Left renal pelvis (tissue), 4 donors: ENCODE measurements around the gene BRAF. TPM values are rescaled to one million over a fixed set of nuclear protein-coding genes. Genes with fewer than 3 reads are reported as not detected.
"Not testable (repeated sequence)": the region's sequence is repeated elsewhere in the genome, so short reads cannot be mapped to it uniquely, and the experiment has no call there.

ENCODE experiments used
- DNase-seq, 4 donors: peaks; one replicate each; pipeline ENCODE4 v3.0.0-alpha.2; 2013; ENCODE audit warnings: low read depth in 4 of 4, low spot score in 3 of 4
- polyA plus RNA-seq, 4 donors: library from polyadenylated mRNA; unstranded; fragments of 120-200 nt; gene quantifications; one replicate each; pipeline ENCODE4 v1.2.1, GENCODE V29; 2013; ENCODE audit not compliant: insufficient read length in 4 of 4

The BRAF gene
- polyA plus RNA-seq, 4 donors = 18.2 to 29.2 (median 27.1) TPM

DNA sequence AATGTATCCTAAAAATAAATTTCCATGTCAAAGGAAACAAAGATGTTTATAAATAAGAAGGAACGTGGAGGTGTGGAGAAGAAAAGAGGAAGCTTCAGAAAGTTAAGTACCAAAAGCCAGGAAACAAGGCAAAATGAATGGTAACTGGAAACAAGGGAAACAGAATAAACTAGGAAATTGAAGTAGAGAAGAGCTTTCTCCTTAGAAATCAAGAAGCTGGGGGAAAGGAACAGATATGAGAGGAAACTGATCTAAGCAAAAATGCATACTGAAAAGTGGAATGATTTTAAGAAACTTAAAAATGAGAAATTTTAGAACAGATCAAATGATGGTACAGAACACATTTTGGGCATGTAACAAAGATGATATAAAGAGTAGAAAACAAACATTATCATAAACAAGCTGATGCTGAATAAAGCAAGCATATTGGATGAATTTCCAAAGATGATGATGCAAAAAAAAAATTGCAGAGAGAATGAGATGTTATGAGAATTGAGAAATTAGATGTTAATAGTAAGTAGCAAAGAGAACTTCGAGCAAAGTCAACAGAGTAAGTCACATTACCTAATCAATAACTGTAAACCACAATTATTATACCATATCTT lies 1.9 kb downstream of the BRAF start:
- no peak for DNase-seq

DNA sequence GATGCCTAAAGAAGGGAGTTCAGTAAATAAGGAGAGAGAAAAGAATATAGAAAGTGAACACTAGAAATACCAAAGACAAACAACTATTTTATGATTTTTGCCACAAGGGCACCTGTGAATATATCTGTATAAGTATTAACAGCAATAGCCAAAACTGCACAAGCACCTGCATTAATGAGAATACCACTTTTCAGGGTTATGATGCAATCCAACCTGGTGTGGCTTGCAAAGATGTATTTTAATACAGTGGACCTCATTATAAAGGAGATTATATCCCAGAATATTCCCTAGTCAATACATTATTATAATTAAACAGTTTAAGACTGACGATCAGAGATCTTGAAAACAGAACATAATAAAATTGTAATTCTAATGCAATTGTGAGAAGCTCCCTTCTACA lies 4.0 kb downstream of the BRAF start:
- no peak for DNase-seq

DNA sequence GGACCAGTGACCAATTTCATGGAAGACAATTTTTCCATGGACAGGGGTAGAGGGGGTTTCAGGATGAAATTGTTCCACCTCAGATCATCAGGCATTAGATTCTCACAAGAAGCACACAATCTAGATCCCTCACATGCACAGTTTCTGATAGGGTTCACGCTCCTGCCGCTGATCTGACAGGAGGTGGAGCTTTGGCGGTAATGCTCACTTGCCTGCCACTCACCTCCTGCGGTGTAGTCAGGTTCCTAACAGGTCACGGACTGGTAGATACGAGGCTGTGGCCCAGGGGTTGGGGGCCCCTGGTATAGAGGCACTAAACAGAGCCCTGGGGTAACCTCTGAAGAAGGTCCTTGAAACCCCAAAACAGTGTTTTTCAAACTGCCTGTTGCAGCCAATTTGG lies 6.5 kb downstream of the BRAF start:
- DNase-seq = no peak

DNA sequence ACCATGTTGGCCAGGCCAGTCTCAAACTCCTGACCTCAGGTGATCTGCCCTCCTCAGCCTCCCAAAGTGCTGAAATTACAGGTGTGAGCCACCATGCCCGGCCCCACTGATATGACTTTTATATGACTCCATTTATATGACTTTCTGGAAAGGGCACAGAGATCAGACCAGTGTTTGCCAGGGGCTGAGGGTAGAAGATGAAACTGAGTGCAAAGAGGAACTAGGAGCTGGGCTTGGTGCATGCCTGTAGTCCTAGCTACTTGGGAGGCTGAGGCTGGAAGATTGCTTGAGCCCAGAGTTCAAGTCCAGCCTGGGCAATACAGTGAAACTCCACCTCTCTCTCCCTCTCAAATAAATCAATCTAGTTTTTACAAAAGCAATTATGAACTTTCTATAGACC lies 7.5 kb downstream of the BRAF start:
- no peak for DNase-seq

DNA sequence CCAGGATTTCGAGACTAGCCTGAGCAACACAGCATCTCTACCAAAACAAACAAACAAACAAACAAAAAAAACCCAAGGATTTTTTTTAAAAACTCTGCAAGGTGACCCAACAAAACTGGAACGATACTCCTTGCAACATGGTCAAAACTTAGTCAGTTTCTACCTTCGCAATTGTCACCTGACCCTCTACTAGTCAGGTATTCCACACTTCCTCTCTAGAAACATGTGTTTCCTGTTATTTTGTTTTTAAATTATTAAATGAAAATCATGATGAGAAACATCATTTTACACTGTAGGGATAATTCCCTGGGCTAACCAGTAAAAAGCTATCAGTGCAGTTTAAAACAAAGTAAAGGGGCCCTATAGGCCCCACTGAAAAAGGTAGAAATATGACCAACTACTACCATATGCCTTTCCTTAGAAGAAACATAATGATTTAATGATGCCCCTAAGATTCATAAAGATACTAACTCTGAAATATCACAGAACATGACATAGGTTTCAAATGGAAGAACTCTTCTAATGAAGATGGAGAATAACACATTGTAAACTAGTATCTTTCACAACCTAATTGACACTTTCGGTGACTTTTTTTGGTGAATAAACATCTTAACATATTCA lies 8.7 kb downstream of the BRAF start:
- no peak for DNase-seq

DNA sequence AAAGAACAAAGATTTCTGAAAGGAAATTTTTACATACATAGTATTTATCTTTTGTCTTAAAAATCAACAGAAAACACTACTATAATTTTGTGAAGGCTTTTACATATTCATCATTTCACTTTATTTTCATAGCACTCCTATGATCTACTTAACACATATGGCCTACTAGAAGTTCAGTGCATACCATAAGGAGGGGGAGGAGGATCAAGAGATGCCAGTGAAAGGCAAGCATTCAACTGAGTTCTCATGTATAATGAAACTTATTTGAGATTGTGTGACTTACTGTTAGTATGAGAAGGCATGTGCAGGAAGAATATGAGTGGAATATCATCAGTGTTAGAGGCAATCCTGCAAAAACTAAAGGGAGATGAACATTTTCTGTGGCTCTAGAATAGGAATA lies 10.6 kb downstream of the BRAF start:
- no peak for DNase-seq

DNA sequence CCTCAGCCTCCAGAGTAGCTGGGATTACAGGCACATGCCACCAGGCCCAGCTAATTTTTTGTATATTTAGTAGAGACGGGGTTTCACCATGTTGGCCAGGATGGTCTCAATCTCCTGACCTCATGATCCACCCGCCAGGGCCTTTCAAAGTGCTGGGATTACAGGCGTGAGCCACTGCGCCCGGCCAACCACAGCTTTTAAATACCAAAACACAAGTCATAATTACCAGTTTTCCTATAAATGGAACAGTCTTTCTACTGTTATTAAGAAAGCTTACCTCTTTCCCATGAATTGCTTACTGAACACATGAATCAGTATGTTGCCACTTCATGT lies 11.2 kb downstream of the BRAF start:
- not testable (repeated sequence) for DNase-seq

DNA sequence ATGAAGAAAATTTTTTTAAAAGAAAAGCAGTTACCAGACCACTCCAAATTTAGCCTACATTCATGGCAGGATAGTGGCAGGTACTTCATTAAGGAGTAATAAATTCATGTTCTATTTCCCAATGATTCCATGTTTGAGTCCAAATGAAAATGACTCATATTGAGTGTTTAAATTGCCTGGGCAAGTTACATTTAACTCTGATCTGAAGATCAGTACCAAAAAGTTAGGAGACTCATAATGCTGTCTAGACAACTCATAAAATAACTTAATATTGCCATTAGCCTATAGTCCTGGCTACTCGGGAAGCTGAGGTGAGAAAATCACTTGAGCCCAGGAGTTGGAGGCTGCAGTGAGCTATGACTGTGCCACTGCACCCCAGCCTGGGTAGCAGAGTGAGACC lies 13.0 kb downstream of the BRAF start:
- no peak for DNase-seq

DNA sequence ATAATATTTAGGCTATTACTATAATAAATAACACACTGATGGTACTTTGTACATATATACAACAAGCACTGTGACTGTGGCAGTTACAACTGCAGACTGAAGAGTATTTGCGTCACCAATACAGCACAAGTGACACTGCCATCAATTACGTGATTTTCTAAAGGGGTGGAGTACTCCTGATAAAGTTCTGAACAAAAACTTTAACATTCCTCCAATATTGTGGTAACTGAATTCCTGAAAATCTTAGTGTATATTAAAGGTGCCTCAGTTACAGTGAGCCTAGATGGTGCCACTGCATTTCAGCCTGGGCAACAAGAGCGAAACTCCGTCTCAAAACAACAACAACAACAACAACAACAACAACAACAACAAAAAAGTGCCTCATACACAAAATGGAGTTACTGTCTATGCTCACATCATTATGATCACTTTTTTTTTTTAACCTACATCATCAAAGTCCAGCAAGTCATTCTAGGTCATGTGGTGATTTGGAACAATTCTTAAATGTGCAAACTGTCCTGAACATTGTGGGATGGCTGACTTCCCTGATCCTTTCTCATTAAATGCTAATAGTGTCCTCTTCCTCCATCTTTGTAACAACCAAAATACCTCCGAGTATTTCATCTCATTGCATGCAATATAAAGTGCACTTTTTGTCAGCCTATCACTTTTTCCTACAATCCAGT lies 15.1 kb downstream of the BRAF start:
- DNase-seq = no peak

DNA sequence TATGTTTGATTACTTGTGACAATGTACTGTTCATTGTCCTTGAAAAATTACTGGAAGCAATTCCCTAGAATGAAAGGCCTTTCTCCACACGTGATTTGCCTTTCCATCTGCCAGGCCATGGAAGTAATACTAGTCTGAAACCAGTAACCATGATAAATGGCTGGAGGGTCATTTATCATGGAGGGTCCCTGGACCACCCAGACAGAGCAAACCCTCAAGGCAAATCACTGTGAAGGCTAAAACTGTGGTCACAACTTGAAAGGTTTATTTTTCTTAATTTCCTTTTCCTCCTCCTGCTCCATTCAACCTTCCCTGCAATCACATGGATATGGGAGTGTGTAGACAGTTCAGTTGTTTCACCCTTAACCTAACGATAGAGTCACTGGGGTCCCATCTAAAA lies 16.4 kb downstream of the BRAF start:
- no peak for DNase-seq

DNA sequence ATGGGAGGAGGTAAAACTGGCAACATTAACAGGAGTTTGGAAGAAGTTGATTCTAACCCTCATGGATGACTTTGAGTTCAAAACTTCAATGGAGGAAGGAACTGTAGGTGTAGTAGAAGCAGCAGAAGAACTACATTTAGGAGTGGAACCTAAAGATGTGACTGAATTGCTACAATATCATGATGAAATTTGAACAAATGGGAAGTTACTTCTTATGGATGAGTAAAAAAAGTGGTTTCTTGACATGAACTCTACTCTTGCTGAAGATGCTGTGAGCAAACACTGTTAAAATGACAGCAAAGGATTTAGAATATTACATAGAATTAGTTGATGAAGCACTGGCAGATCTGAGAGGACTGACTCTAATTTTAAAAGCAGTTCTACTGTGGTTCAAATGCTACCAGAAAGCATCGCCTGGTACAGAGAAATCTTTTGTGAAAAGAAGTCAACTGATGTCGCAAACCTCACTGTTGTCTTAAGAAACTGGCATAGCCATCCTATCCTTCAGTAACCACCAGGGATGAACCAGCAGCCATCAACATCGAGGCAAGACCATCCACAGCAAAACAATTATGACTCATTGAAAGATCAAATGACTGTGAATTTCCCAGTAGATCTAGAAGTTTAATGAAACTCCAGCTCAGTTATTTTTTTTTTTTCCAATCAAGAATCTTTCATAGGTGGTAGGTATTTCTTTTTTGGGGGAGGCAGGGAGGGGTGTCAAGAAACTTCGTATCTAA lies 20.8 kb downstream of the BRAF start:
- DNase-seq = no peak

DNA sequence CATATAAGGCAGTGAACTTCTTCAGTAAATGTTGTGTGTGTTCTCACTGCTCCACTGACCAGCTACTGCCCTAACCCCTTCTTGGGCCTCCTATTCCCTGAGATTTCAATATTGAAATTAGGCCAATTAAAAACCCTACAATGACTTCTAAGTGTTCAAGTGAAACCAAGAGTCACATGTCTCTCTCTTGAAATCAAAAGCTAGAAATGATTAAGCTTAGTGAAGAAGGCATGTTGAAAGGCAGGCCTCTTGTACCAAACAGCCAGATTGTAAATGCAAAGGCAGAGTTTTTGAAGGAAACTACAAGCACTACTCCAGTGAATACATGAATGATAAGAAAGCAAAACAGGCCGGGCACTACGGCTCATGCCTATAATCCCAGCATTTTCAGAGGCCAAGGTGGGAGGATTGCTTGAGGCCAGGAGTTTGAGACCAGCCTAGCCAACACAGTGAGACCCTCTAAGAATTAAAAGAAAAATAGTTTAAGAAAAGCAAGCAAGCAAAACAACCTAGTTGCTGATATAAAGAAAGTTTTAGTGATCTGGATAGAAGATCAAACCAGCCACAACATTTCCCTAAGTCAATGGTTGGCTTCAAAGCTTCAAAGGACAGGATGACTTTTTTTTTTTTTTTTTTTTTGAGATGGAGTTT lies 22.3 kb downstream of the BRAF start:
- DNase-seq = no peak

DNA sequence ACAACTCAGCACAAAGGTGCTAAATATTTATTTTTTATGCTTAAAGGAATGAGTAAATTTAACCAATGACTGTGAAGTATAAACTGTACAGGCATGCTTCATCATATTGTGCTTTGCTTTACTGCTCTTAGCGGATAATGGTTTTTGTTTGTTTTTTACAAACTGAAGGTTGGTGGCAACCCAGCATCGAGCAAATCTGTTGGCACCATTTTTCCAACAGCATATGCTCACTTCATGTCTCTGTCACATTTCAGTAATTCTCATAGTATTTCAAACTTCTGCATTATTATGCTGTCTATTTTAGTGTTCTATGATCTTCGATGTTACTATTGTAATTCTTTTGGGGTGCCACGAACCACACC lies 22.8 kb downstream of the BRAF start:
- no peak for DNase-seq

DNA sequence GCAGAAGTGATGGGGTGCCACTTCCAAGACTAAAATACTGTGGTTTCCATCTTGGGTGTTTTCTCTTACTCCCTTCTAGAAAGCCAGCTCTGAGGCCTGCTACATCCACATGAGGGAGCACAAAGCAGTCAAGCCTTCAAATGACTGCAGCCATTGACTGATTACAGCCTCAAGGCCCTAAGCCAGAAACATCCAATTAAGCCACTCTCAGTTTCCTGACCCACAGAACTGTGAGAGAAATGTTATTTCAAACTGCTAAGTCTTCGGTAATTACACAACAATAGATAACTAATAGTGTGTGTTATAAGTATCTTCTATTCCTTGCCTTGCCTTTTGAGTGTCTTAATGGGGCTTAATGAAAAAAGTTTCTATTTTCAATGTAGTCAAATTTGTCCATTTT lies 24.8 kb downstream of the BRAF start:
- no peak for DNase-seq

DNA sequence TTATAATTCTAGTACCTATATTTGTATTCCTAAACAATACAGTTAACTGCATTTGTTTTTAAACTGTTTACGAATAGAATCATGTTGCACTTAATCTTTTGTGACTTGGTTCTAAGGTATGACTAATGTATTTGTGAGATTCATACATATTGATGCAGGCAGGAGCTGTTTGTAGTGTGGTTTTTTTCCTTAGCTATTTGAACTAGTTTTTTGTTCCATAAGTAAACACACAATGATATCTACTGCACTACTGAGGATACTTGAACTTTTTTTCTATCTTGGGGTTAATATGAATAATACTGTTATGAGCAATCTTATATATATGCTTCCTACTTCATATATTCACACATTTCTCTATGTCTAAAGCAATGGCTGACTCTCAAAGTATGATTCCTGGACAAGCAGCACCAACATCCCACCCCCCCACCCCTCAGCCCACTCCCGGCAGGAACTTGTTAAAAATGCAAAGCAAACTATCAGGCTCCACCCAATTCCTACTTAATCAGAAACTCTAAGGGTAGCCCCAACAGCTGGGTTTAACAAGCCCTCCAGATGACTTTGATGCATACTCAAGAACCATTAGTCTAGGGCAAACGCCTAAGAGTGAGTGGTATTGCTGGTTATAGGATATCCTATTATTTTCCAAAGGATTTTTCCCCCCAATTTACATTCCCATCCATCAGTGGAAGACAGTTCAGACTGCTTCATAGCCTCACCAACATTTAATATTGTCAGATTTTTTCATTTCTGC lies 25.8 kb downstream of the BRAF start:
- DNase-seq = no peak

DNA sequence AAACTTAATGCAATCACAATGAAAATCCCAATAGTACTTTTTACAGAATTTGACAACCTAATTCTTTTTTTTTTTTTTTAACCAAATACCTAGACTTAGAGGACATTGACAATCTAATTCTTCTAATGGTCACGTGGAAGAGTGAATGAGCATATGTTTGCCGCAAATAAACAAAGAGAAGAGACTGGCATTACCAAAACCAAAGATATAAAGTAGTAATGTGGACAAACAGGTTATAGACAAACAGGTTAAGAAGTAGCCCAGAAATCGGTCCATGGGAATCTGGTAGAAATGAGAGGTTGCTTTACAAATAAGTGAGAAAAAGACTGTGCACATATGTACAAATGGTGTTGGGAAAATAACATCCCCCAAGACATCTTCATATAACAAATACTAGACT lies 27.7 kb downstream of the BRAF start:
- DNase-seq = no peak

DNA sequence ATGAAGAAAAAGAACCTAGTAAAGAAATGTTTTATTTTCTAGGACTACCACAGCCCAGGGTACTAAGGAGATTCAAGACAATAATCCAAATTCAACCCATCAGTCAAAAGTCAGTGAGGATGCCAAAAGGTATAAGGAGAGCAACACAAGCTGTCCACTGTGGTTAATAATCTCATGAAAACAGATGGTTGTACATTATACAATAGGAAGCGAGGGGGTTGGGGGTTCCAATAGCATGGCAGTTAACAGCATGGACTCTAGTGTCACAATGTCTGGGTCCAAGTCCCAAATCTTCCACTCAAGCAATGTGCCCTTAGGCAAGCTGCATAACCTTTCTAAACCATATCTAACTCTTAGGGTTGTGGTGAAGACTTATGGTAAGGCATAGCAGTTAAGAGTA lies 35.1 kb downstream of the BRAF start:
- no peak for DNase-seq

DNA sequence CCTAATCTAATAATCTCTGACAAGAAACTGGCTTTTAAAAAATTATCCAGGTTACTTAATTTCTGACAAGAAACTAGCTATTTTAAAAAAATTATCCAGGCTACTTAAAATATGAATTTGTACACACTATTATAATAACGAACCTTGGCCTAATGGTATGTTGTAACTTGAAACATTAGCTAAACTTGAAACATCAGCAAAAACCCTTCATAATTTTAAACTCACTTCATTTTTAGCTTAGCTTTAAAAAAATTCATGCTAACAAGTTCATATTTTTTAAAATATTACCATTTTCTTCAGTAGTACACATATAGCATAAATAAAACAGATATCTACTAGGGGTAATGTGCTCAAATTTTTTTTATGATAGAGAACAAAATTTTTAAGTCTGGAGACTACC lies 35.6 kb downstream of the BRAF start:
- no peak for DNase-seq

DNA sequence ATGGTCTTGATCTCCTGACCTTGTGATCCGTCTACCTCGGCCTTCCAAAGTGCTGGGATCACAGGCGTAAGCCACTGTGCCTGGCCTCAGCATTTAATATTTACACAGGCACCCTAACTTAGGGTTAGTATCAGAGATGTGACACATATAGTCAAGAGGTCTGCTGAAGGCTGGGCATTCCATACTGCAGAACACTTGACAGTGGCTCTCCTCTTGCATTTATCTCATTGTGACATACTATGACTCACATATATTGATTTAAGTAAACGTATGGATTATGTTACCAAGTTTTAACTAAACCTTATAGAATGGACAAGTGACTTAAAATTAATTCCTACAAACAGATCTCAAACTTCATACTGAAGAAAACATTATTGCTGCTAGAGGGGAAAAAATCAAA lies 36.6 kb downstream of the BRAF start:
- DNase-seq = no peak

DNA sequence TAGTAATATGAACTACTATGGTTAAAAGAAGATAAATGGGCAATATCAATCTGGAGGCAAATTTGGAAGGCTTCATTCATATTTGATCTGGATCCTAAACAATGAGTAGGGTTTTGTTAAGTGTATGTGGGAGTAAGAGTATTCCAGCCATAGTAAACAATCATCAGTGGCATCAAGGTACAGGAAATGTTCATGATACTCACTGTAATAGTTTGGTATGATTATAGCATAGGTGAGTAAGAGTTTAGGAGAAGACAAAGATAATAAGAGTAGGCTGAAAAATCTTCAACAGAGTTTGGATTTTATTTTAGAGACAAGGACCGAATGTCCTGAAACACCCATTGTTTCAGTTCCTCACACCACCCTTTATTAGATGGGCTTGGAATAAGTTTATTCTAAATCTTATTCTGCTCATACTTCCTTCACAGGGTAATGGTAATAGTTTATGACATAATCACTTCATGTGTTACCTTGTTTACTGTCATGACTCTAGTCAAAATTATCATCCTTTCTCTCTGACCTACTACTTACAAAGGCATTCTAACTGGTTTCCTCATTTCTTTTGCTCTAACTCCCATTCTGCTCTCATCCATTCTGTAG lies 38.9 kb downstream of the BRAF start:
- no peak for DNase-seq
